ENCODE data around the gene LYVE1. TPM values are rescaled to one million over a fixed set of nuclear protein-coding genes. Genes with fewer than 3 reads are reported as not detected.

LYVE1 gene
- total RNA-seq, 1 experiment from 2014 or later: not detected

GRCh38 chr11:10538924-10539323 is 29.5 kb downstream of the LYVE1 start:
- Histone ChIP-seq H3K27ac (no peak overlapping the region), H3K27me3 (replicated peaks) (no peaks in the 10 kb centered on the region), H3K36me3 (peaks cover 6% of the 10 kb centered on the region), H3K9me3 (replicated peaks) (no peaks in the 10 kb centered on the region), H3K4me3 (no peak overlapping the region), H3K4me1 (replicated peaks) (peaks cover 15% of the 10 kb centered on the region)
- no peak for DNase-seq (ENCODE audit: low read depth in 1 of 2, low spot score in 2 of 2)

- Histone ChIP-seq H3K27ac (no peak overlapping the region), H3K4me1 (replicated peaks) (peaks cover 15% of the 10 kb centered on the region), H3K27me3 (replicated peaks) (no peaks in the 10 kb centered on the region), H3K36me3 (peaks cover 6% of the 10 kb centered on the region), H3K9me3 (replicated peaks) (no peaks in the 10 kb centered on the region), H3K4me3 (no peak overlapping the region)
- no peak for DNase-seq (ENCODE audit: low read depth in 1 of 2, low spot score in 2 of 2)
Measured at GRCh38 chr11:10537600-10537999, 30.9 kb downstream of the LYVE1 start.

- H3K27ac ChIP-seq: no peak overlapping the region
Measured at GRCh38 chr11:10534316-10534715, 34.1 kb downstream of the LYVE1 start.

GRCh38 chr11:10533323-10533722 is 35.1 kb downstream of the LYVE1 start:
- H3K4me3 ChIP-seq: no peak overlapping the region
- H3K27me3 ChIP-seq (replicated peaks): no peaks in the 10 kb centered on the region
- no peaks in the 10 kb centered on the region for H3K9me3 ChIP-seq (replicated peaks)
- DNase-seq (ENCODE audit: low read depth in 1 of 2, low spot score in 2 of 2): no peak
- peaks cover 10% of the 10 kb centered on the region for H3K36me3 ChIP-seq
- H3K27ac ChIP-seq: no peak overlapping the region
- peaks cover 11% of the 10 kb centered on the region; the same call in 1 of the 2 replicates for H3K4me1 ChIP-seq (replicated peaks)

More at GRCh38 chr11:10534316-10534715, 34.1 kb downstream of the LYVE1 start:
- Histone ChIP-seq H3K9me3 (replicated peaks) (no peaks in the 10 kb centered on the region), H3K36me3 (peaks cover under 1% of the 10 kb centered on the region; the same call in 1 of the 2 replicates), H3K4me1 (replicated peaks) (peaks cover 6% of the 10 kb centered on the region), H3K27me3 (replicated peaks) (no peaks in the 10 kb centered on the region), H3K4me3 (no peak overlapping the region)
- DNase-seq (ENCODE audit: low read depth in 1 of 2, low spot score in 2 of 2): no peak

GRCh38 chr11:10532526-10532925 is 35.9 kb downstream of the LYVE1 start:
- Histone ChIP-seq H3K4me1 (replicated peaks) (peaks cover 19% of the 10 kb centered on the region), H3K9me3 (replicated peaks) (no peaks in the 10 kb centered on the region), H3K36me3 (peaks cover 12% of the 10 kb centered on the region), H3K27ac (no peak overlapping the region), H3K27me3 (replicated peaks) (no peaks in the 10 kb centered on the region), H3K4me3 (no peak overlapping the region)
- no peak for DNase-seq (ENCODE audit: low read depth in 1 of 2, low spot score in 2 of 2)

GRCh38 chr11:10529279-10529678 is 39.2 kb downstream of the LYVE1 start:
- Histone ChIP-seq H3K36me3 (peaks cover 28% of the 10 kb centered on the region), H3K4me3 (no peak overlapping the region), H3K27ac (no peak overlapping the region), H3K9me3 (replicated peaks) (no peaks in the 10 kb centered on the region), H3K27me3 (replicated peaks) (no peaks in the 10 kb centered on the region), H3K4me1 (replicated peaks) (peaks cover 30% of the 10 kb centered on the region)
- no peak for DNase-seq (ENCODE audit: low read depth in 1 of 2, low spot score in 2 of 2)

GRCh38 chr11:10528121-10528520 is 40.3 kb downstream of the LYVE1 start:
- no peak overlapping the region for H3K27ac ChIP-seq
- no peak for DNase-seq (ENCODE audit: low read depth in 1 of 2, low spot score in 2 of 2)

GRCh38 chr11:10526974-10527918 is 41.2 kb downstream of the LYVE1 start:
- H3K4me3 ChIP-seq: no peak overlapping the region
- peaks cover 35% of the 10 kb centered on the region for H3K36me3 ChIP-seq
- H3K27ac ChIP-seq: no peak overlapping the region
- no peaks in the 10 kb centered on the region for H3K9me3 ChIP-seq (replicated peaks)
- DNase-seq (ENCODE audit: low read depth in 1 of 2, low spot score in 2 of 2): no peak
- H3K4me1 ChIP-seq (replicated peaks): peaks cover 30% of the 10 kb centered on the region
- no peaks in the 10 kb centered on the region for H3K27me3 ChIP-seq (replicated peaks)

More at GRCh38 chr11:10528121-10528520, 40.3 kb downstream of the LYVE1 start:
- H3K4me1 ChIP-seq (replicated peaks): peaks cover 30% of the 10 kb centered on the region
- no peaks in the 10 kb centered on the region for H3K27me3 ChIP-seq (replicated peaks)
- H3K4me3 ChIP-seq: no peak overlapping the region
- no peaks in the 10 kb centered on the region for H3K9me3 ChIP-seq (replicated peaks)
- peaks cover 28% of the 10 kb centered on the region for H3K36me3 ChIP-seq

GRCh38 chr11:10524471-10524870 is 44.0 kb downstream of the LYVE1 start:
- Histone ChIP-seq H3K27ac (no peak overlapping the region), H3K36me3 (peaks cover 42% of the 10 kb centered on the region), H3K27me3 (replicated peaks) (no peaks in the 10 kb centered on the region), H3K4me1 (replicated peaks) (peaks cover 28% of the 10 kb centered on the region), H3K4me3 (no peak overlapping the region), H3K9me3 (replicated peaks) (no peaks in the 10 kb centered on the region)
- no peak for DNase-seq (ENCODE audit: low read depth in 1 of 2, low spot score in 2 of 2)

GRCh38 chr11:10522921-10523320 is 45.5 kb downstream of the LYVE1 start:
- H3K36me3 ChIP-seq: peaks cover 32% of the 10 kb centered on the region
- DNase-seq (ENCODE audit: low read depth in 1 of 2, low spot score in 2 of 2): no peak
- H3K4me1 ChIP-seq (replicated peaks): peaks cover 14% of the 10 kb centered on the region

GRCh38 chr11:10522276-10522675 is 46.2 kb downstream of the LYVE1 start:
- no peak overlapping the region for H3K4me3 ChIP-seq
- no peak for DNase-seq (ENCODE audit: low read depth in 1 of 2, low spot score in 2 of 2)
- H3K9me3 ChIP-seq (replicated peaks): no peaks in the 10 kb centered on the region
- H3K4me1 ChIP-seq (replicated peaks): peaks cover 8% of the 10 kb centered on the region
- no peaks in the 10 kb centered on the region for H3K27me3 ChIP-seq (replicated peaks)
- H3K27ac ChIP-seq: no peak overlapping the region
- H3K36me3 ChIP-seq: peaks cover 27% of the 10 kb centered on the region

More at GRCh38 chr11:10522921-10523320, 45.5 kb downstream of the LYVE1 start:
- no peak overlapping the region for H3K4me3 ChIP-seq
- H3K27me3 ChIP-seq (replicated peaks): no peaks in the 10 kb centered on the region
- no peak overlapping the region for H3K27ac ChIP-seq
- H3K9me3 ChIP-seq (replicated peaks): no peaks in the 10 kb centered on the region

- DNase-seq (ENCODE audit: low read depth in 1 of 2, low spot score in 2 of 2): no peak
- no peaks in the 10 kb centered on the region for H3K27me3 ChIP-seq (replicated peaks)
- no peaks in the 10 kb centered on the region for H3K4me1 ChIP-seq (replicated peaks)
- H3K4me3 ChIP-seq: no peak overlapping the region
- H3K9me3 ChIP-seq (replicated peaks): no peaks in the 10 kb centered on the region
- H3K27ac ChIP-seq: no peak overlapping the region
- peaks cover 23% of the 10 kb centered on the region for H3K36me3 ChIP-seq
Measured at GRCh38 chr11:10520562-10520961, 47.9 kb downstream of the LYVE1 start.

- Histone ChIP-seq H3K36me3 (peaks cover 18% of the 10 kb centered on the region), H3K4me3 (no peak overlapping the region), H3K27ac (no peak overlapping the region), H3K4me1 (replicated peaks) (peaks cover 5% of the 10 kb centered on the region), H3K27me3 (replicated peaks) (no peaks in the 10 kb centered on the region), H3K9me3 (replicated peaks) (no peaks in the 10 kb centered on the region)
- DNase-seq (ENCODE audit: low read depth in 1 of 2, low spot score in 2 of 2): no peak
Measured at GRCh38 chr11:10519630-10520029, 48.8 kb downstream of the LYVE1 start.

GRCh38 chr11:10518891-10519290 is 49.6 kb downstream of the LYVE1 start:
- Histone ChIP-seq H3K9me3 (replicated peaks) (no peaks in the 10 kb centered on the region), H3K4me1 (replicated peaks) (peaks cover 11% of the 10 kb centered on the region), H3K27ac (no peak overlapping the region), H3K27me3 (replicated peaks) (no peaks in the 10 kb centered on the region), H3K4me3 (no peak overlapping the region), H3K36me3 (peaks cover 14% of the 10 kb centered on the region)
- no peak for DNase-seq (ENCODE audit: low read depth in 1 of 2, low spot score in 2 of 2)

Data from SJSA1 (cell line).